Measurements from ENCODE around the gene NEGR1. TPM values are rescaled to one million over a fixed set of nuclear protein-coding genes. Genes with fewer than 3 reads are reported as not detected.

Gene NEGR1
- total RNA-seq, 1 experiment from 2014 or later: 2.9 TPM

DNA sequence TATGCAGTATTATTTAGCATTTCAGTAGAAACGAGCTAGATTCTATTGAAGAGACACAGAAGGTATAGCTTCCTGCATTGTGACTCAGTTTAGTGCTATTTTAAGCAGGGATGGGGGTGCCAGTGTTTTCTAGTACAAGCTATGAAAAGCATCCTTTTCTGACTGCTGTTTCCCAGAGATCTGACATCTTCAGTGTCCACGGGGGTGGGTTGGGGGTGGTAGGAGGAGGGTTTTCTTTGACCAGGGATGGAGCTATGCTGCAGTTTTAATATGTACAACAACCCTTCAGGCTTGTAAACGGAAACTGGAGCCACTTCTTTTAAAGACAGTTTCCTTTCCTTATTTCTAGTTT lies 2.7 kb upstream of the NEGR1 start:
- ChIA-PET CTCF (interaction anchor here (3.6 kb wide), 1 partner anchor 14 kb away, joined by 9 read pairs; no protein-coding TSS in a partner anchor), POLR2A (interaction anchor here (0.6 kb wide), 2 partner anchors 230 to 666 kb away, joined by 4 to 5 read pairs; no protein-coding TSS in a partner anchor)
- ATAC-seq: no peak

DNA sequence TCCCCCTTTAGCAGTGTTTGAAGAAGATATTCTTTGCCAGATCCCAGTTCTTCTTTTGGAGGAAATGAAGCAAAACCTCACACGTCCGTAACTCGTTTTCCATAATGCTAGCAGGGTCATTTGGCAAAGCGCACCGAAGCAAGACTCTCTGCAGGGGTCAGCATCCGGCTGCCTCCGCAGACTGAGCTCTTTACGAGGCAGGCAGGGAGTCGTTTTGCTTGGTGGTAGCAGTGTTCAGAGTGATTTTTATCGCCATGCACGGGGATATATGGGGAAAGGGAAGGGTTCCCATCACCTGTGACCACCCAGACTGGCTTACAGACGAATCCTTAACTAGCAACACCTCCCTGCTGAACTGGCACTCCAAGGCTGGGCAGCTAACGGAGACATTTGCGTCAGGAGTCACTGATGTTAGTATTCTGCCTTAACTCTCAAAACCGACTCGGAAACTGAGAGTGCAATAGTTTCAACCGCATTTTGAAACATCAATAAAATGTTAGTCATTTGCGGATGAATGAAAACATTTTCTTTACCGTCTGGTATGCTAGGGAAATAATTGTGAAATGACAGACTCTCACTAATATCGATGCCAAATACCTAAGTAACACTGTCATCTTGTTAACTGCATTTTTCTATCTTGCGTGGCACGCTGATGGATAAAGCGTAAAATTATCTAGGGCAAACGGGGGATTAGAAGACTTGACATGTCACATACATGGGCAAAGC lies 2.2 kb upstream of the NEGR1 start:
- Mint-ChIP-seq H3K9me3 (no peaks in the 10 kb centered on the region), H3K4me1 (peaks cover 13% of the 10 kb centered on the region), H3K36me3 (no peaks in the 10 kb centered on the region), H3K27me3 (ENCODE audit: low read depth) (peaks cover 16% of the 10 kb centered on the region), H3K27ac (no peak overlapping the region), H3K4me3 (no peak overlapping the region)
- ATAC-seq (peak; percentile 22), DNase-seq (ENCODE audit: low spot score) (peak; percentile 54)
- ChIA-PET CTCF (interaction anchor here (1.0 to 1.1 kb wide), 2 partner anchors 38 to 100 kb away, joined by 3 to 4 read pairs; no protein-coding TSS in a partner anchor), POLR2A (interaction anchor here (0.6 kb wide), 2 partner anchors 229 to 665 kb away, joined by 4 to 5 read pairs; no protein-coding TSS in a partner anchor)
- no peak for TF ChIP-seq NFATC4 (CRISPR knock-in tag; IDR thresholded peaks at IDR 0.05)
- TF ChIP-seq TEAD1 (CRISPR knock-in tag; IDR thresholded peaks at IDR 0.05): peak; percentile 49; the same call in 1 of the 2 replicates

More for the DNA sequence above, 2.7 kb upstream of the NEGR1 start:
- Mint-ChIP-seq H3K9me3 (no peaks in the 10 kb centered on the region), H3K4me3 (no peak overlapping the region), H3K27me3 (ENCODE audit: low read depth) (peaks cover 16% of the 10 kb centered on the region), H3K36me3 (no peaks in the 10 kb centered on the region), H3K27ac (no peak overlapping the region), H3K4me1 (peaks cover 13% of the 10 kb centered on the region)
- TF ChIP-seq MYBL2 (CRISPR knock-in tag; IDR thresholded peaks at IDR 0.05) (no peak), MXD4 (CRISPR knock-in tag; IDR thresholded peaks at IDR 0.05; ENCODE audit: borderline replicate concordance) (no peak), GRHL2 (CRISPR knock-in tag; IDR thresholded peaks at IDR 0.05; ENCODE audit: insufficient replicate concordance, severe bottlenecking) (no peak), CREM (CRISPR knock-in tag; IDR thresholded peaks at IDR 0.05) (no peak), GABPB1 (CRISPR knock-in tag; IDR thresholded peaks at IDR 0.05) (no peak), GTF2I (CRISPR knock-in tag; conservative IDR thresholded peaks at IDR 0.05) (no peak), SOX15 (CRISPR knock-in tag; IDR thresholded peaks at IDR 0.05) (no peak), ETV6 (CRISPR knock-in tag; IDR thresholded peaks at IDR 0.05) (no peak), EMX1 (CRISPR knock-in tag; IDR thresholded peaks at IDR 0.05) (no peak), OVOL2 (CRISPR knock-in tag; IDR thresholded peaks at IDR 0.05; ENCODE audit: borderline replicate concordance) (no peak)
- TF ChIP-seq, protein P1, sequence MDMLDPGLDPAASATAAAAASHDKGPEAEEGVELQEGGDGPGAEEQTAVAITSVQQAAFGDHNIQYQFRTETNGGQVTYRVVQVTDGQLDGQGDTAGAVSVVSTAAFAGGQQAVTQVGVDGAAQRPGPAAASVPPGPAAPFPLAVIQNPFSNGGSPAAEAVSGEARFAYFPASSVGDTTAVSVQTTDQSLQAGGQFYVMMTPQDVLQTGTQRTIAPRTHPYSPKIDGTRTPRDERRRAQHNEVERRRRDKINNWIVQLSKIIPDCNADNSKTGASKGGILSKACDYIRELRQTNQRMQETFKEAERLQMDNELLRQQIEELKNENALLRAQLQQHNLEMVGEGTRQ (CRISPR knock-in tag; IDR thresholded peaks at IDR 0.05): no peak
- TF ChIP-seq, protein P2, sequence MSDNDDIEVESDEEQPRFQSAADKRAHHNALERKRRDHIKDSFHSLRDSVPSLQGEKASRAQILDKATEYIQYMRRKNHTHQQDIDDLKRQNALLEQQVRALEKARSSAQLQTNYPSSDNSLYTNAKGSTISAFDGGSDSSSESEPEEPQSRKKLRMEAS (CRISPR knock-in tag; IDR thresholded peaks at IDR 0.05): no peak
- DNase-seq (ENCODE audit: low spot score): no peak

DNA sequence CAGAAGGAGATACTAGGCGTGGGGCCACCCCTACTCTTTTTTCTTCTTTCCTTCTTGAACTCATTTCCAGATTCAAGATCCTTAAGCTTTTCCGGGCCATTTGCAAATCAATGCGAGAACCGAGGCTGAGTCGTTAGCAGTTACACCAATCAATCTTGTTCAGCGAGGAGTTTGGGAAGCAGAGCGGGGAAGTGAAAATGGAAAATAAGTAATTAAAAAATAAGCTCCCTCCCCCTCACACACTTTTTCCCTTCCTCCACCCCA lies 1.7 kb upstream of the NEGR1 start:
- Mint-ChIP-seq H3K4me3 (no peak overlapping the region), H3K9me3 (no peaks in the 10 kb centered on the region), H3K27me3 (ENCODE audit: low read depth) (peaks cover 16% of the 10 kb centered on the region), H3K36me3 (no peaks in the 10 kb centered on the region), H3K27ac (no peak overlapping the region), H3K4me1 (peaks cover 13% of the 10 kb centered on the region)
- DNase-seq (ENCODE audit: low spot score) (no peak), ATAC-seq (peak; percentile 12; the same call in 1 of the 2 replicates)
- ChIA-PET CTCF (interaction anchor here (1.0 to 1.1 kb wide), 2 partner anchors 38 to 100 kb away, joined by 3 to 4 read pairs; no protein-coding TSS in a partner anchor), POLR2A (no interaction called here)
- TF ChIP-seq KAT7 (CRISPR knock-in tag; IDR thresholded peaks at IDR 0.05; ENCODE audit: borderline replicate concordance) (no peak), MXD4 (CRISPR knock-in tag; IDR thresholded peaks at IDR 0.05; ENCODE audit: borderline replicate concordance) (no peak), SMAD4 (CRISPR knock-in tag; IDR thresholded peaks at IDR 0.05) (no peak), ZNF416 (CRISPR knock-in tag; IDR thresholded peaks at IDR 0.05) (no peak), SOX15 (CRISPR knock-in tag; IDR thresholded peaks at IDR 0.05) (no peak), ZNF219 (CRISPR knock-in tag; IDR thresholded peaks at IDR 0.05; ENCODE audit: borderline replicate concordance) (no peak), RELA (CRISPR knock-in tag; IDR thresholded peaks at IDR 0.05; ENCODE audit: borderline replicate concordance) (no peak), GABPB1 (CRISPR knock-in tag; IDR thresholded peaks at IDR 0.05) (no peak), SP1 (CRISPR knock-in tag; conservative IDR thresholded peaks at IDR 0.05) (no peak)
- TF ChIP-seq, protein P3, sequence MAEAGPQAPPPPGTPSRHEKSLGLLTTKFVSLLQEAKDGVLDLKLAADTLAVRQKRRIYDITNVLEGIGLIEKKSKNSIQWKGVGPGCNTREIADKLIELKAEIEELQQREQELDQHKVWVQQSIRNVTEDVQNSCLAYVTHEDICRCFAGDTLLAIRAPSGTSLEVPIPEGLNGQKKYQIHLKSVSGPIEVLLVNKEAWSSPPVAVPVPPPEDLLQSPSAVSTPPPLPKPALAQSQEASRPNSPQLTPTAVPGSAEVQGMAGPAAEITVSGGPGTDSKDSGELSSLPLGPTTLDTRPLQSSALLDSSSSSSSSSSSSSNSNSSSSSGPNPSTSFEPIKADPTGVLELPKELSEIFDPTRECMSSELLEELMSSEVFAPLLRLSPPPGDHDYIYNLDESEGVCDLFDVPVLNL (CRISPR knock-in tag; IDR thresholded peaks at IDR 0.05; ENCODE audit: borderline replicate concordance, low read depth): no peak
- TF ChIP-seq, protein P4, sequence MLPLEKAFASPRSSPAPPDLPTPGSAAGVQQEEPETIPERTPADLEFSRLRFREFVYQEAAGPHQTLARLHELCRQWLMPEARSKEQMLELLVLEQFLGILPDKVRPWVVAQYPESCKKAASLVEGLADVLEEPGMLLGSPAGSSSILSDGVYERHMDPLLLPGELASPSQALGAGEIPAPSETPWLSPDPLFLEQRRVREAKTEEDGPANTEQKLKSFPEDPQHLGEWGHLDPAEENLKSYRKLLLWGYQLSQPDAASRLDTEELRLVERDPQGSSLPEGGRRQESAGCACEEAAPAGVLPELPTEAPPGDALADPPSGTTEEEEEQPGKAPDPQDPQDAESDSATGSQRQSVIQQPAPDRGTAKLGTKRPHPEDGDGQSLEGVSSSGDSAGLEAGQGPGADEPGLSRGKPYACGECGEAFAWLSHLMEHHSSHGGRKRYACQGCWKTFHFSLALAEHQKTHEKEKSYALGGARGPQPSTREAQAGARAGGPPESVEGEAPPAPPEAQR (CRISPR knock-in tag; IDR thresholded peaks at IDR 0.05): no peak
- TF ChIP-seq, protein P5, sequence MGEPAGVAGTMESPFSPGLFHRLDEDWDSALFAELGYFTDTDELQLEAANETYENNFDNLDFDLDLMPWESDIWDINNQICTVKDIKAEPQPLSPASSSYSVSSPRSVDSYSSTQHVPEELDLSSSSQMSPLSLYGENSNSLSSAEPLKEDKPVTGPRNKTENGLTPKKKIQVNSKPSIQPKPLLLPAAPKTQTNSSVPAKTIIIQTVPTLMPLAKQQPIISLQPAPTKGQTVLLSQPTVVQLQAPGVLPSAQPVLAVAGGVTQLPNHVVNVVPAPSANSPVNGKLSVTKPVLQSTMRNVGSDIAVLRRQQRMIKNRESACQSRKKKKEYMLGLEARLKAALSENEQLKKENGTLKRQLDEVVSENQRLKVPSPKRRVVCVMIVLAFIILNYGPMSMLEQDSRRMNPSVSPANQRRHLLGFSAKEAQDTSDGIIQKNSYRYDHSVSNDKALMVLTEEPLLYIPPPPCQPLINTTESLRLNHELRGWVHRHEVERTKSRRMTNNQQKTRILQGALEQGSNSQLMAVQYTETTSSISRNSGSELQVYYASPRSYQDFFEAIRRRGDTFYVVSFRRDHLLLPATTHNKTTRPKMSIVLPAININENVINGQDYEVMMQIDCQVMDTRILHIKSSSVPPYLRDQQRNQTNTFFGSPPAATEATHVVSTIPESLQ (CRISPR knock-in tag; IDR thresholded peaks at IDR 0.05): no peak
- TF ChIP-seq, protein P6, sequence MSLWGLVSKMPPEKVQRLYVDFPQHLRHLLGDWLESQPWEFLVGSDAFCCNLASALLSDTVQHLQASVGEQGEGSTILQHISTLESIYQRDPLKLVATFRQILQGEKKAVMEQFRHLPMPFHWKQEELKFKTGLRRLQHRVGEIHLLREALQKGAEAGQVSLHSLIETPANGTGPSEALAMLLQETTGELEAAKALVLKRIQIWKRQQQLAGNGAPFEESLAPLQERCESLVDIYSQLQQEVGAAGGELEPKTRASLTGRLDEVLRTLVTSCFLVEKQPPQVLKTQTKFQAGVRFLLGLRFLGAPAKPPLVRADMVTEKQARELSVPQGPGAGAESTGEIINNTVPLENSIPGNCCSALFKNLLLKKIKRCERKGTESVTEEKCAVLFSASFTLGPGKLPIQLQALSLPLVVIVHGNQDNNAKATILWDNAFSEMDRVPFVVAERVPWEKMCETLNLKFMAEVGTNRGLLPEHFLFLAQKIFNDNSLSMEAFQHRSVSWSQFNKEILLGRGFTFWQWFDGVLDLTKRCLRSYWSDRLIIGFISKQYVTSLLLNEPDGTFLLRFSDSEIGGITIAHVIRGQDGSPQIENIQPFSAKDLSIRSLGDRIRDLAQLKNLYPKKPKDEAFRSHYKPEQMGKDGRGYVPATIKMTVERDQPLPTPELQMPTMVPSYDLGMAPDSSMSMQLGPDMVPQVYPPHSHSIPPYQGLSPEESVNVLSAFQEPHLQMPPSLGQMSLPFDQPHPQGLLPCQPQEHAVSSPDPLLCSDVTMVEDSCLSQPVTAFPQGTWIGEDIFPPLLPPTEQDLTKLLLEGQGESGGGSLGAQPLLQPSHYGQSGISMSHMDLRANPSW (CRISPR knock-in tag; conservative IDR thresholded peaks at IDR 0.05; ENCODE audit: low read depth): no peak
